ENCODE data around the gene JARID2.

GRCh38 chr6:15382089-15382488, 136.2 kb downstream of the JARID2 start:
- no peak for TF ChIP-seq GATA2 (IDR thresholded peaks at IDR 0.05; ENCODE audit: low read depth, low read length)
- no peak for TF ChIP-seq GATA3 (IDR thresholded peaks at IDR 0.05; ENCODE audit: low read depth, low read length)

All from SH-SY5Y (cell line).